Activated CD8-positive, alpha-beta memory T cell treated with anti-CD3 and anti-CD28 coated beads for 24 hours (primary cell): ENCODE results near the gene INTS1.

ENCODE experiments used
- DNase-seq: peaks from one replicate; pipeline ENCODE4 v3.0.0-alpha.2; 2020

The INTS1 gene

GRCh38 chr7:1503816-1504775, at the start of gene INTS1:
TSS of gene INTS1 (minus strand) at chr7:1504389. CDS start at chr7:1503960, 429 bp downstream.
- DNase-seq = peak; percentile 94

GRCh38 chr7:1553512-1554210, 49.5 kb upstream of the INTS1 start:
- no peak for DNase-seq

GRCh38 chr7:1552200-1552599, 48.0 kb upstream of the INTS1 start:
- no peak for DNase-seq

GRCh38 chr7:1550846-1551155, 46.6 kb upstream of the INTS1 start:
- no peak for DNase-seq

GRCh38 chr7:1550005-1550845, 46.0 kb upstream of the INTS1 start:
- DNase-seq = no peak

- DNase-seq = no peak
Observed at GRCh38 chr7:1549357-1550004, 45.3 kb upstream of the INTS1 start.

- no peak for DNase-seq
Observed at GRCh38 chr7:1548944-1549343, 44.8 kb upstream of the INTS1 start.

- peak; percentile 53 for DNase-seq
Observed at GRCh38 chr7:1548438-1548831, 44.2 kb upstream of the INTS1 start.

- DNase-seq = no peak
Observed at GRCh38 chr7:1547777-1548437, 43.7 kb upstream of the INTS1 start.

- no peak for DNase-seq
Observed at GRCh38 chr7:1546909-1547776, 43.0 kb upstream of the INTS1 start.

GRCh38 chr7:1546274-1546908, 42.2 kb upstream of the INTS1 start:
- DNase-seq = no peak

GRCh38 chr7:1545417-1546246, 41.4 kb upstream of the INTS1 start:
- DNase-seq = no peak

GRCh38 chr7:1544896-1545416, 40.8 kb upstream of the INTS1 start:
- no peak for DNase-seq

GRCh38 chr7:1544178-1544895, 40.1 kb upstream of the INTS1 start:
- peak; percentile 59 for DNase-seq

- no peak for DNase-seq
Observed at GRCh38 chr7:1543826-1544177, 39.6 kb upstream of the INTS1 start.

- DNase-seq = peak; percentile 54
Observed at GRCh38 chr7:1542841-1543747, 38.9 kb upstream of the INTS1 start.

- no peak for DNase-seq
Observed at GRCh38 chr7:1542329-1542728, 38.1 kb upstream of the INTS1 start.
